K562 (cell line): ENCODE measurements around the gene DTYMK. TPM values are rescaled to one million over a fixed set of nuclear protein-coding genes. Genes with fewer than 3 reads are reported as not detected.
A peak's percentile ranks its signal among the peaks of the same experiment; 100 is the strongest.

ENCODE experiments used
- BCL6 ChIP-seq: fragments of 250-450 bp; sonication (Bioruptor Pico); IDR thresholded peaks from 2 replicates; pipeline ENCODE4 v1.4.0; 2020
- CBFA2T3 ChIP-seq: fragments of 450-650 bp; IDR thresholded peaks from 2 replicates; pipeline ENCODE4 v1.6.1; 2017
- EGR1 ChIP-seq: fragments of 450-650 bp; conservative IDR thresholded peaks from 2 replicates; pipeline ENCODE4 v1.6.1; 2017; ENCODE audit warnings: mild to moderate bottlenecking
- KHSRP ChIP-seq: fragments of 450-650 bp; IDR thresholded peaks from 2 replicates; pipeline ENCODE4 v1.6.1; 2017
- MCM3 ChIP-seq: fragments of 450-650 bp; IDR thresholded peaks from 2 replicates; pipeline ENCODE4 v1.6.1; 2016
- MEF2D ChIP-seq: conservative IDR thresholded peaks from 2 replicates; pipeline ENCODE4 v1.6.1; 2016; ENCODE audit warnings: low read depth, missing genetic modification characterization, missing compliant biosample characterization
- NEUROD1 ChIP-seq: fragments of 150-350 bp; IDR thresholded peaks from 2 replicates; pipeline ENCODE4 v1.6.1; 2014; ENCODE audit warnings: borderline replicate concordance, low read length, low read depth; ENCODE audit not compliant: partially characterized antibody
- NONO ChIP-seq, 2 experiments: fragments of 200-400 bp in 1 of 2; fragments of 450-650 bp in 1 of 2; formaldehyde crosslinking in 1 of 2; IDR thresholded peaks; 2 replicates each; pipeline ENCODE4 v1.6.1; 2017; ENCODE audit warnings: low read depth in 2 of 2, mild to moderate bottlenecking in 2 of 2, moderate library complexity in 2 of 2, low read length in 1 of 2
- PPARD ChIP-seq: fragments of 250-450 bp; sonication (Bioruptor Pico); IDR thresholded peaks from 2 replicates; pipeline ENCODE4 v1.8.0; 2022; ENCODE audit warnings: inconsistent platforms, mild to moderate bottlenecking, moderate library complexity
- PYGO2 ChIP-seq: fragments of 450-650 bp; IDR thresholded peaks from 2 replicates; pipeline ENCODE4 v1.6.1; 2016; ENCODE audit warnings: mild to moderate bottlenecking, missing genetic modification characterization, moderate library complexity, missing compliant biosample characterization
- STAT5A ChIP-seq: IDR thresholded peaks from 2 replicates; pipeline ENCODE4 v1.6.1; 2012; ENCODE audit warnings: low read length, inconsistent platforms, borderline replicate concordance
- ZBTB49 ChIP-seq: sonication (generic); formaldehyde crosslinking; IDR thresholded peaks from 2 replicates; pipeline ENCODE4 v1.8.0; 2022; ENCODE audit warnings: missing genetic modification reagents, mild to moderate bottlenecking, borderline replicate concordance
- ZFP1 ChIP-seq: fragments of 450-650 bp; formaldehyde crosslinking; IDR thresholded peaks from 2 replicates; pipeline ENCODE4 v1.4.0; 2020; ENCODE audit warnings: mild to moderate bottlenecking, mixed read lengths
- ZNF57 ChIP-seq: fragments of 450-650 bp; formaldehyde crosslinking; IDR thresholded peaks from 2 replicates; pipeline ENCODE4 v1.4.0; 2020; ENCODE audit warnings: mild to moderate bottlenecking, moderate library complexity
- ZNF639 ChIP-seq, 2 experiments: fragments of 200-800 bp in 1 of 2; sonication (Bioruptor generic) in 1 of 2; sonication (generic) in 1 of 2; formaldehyde crosslinking in 1 of 2; IDR thresholded peaks in 1 of 2; conservative IDR thresholded peaks in 1 of 2; 2 replicates each; pipeline versions ENCODE4 v1.5.0 to v1.6.1; 2016 to 2020; ENCODE audit warnings: missing compliant biosample characterization in 1 of 2, missing genetic modification characterization in 1 of 2, missing genetic modification reagents in 1 of 2
- polyA plus RNA-seq, 8 experiments: library from polyadenylated mRNA; depleted of rRNA in 4 of 8; stranded (reverse) in 5 of 8; unstranded in 3 of 8; fragments of >200 nt; fragmentation: Nextera tagmentation in 2 of 8; fragmentation: Illumina TruSeq in 1 of 8; extraction: Ambion mirVana in 2 of 8; extraction: Trizol in 1 of 8; gene quantifications; 2 replicates each; pipeline versions ENCODE4 v1.2.1 to v1.2.3, GENCODE V29; 2011 to 2014; ENCODE audit warnings: inconsistent platforms in 1 of 8, missing spikeins in 1 of 8
- total RNA-seq, 7 experiments: library from RNA; depleted of rRNA in 6 of 7; stranded (reverse); fragments of >200 nt in 6 of 7; fragmentation: Illumina TruSeq in 2 of 7; extraction: Trizol in 2 of 7; gene quantifications; 2 replicates each; pipeline versions ENCODE4 v1.2.1 to v1.2.3, GENCODE V29; 2011 to 2021; ENCODE audit warnings: low replicate concordance in 1 of 7
- TF ChIP-seq, protein P1 (sequence below), 2 experiments: IDR thresholded peaks; 2 replicates each; pipeline ENCODE4 v1.6.1; 2012; ENCODE audit warnings: improper control_type of control experiment in 2 of 2, low read depth in 2 of 2, low read length in 2 of 2, borderline replicate concordance in 1 of 2
- TF ChIP-seq, protein P2 (sequence below): fragments of 450-650 bp; conservative IDR thresholded peaks from 2 replicates; pipeline ENCODE4 v1.6.1; 2016; ENCODE audit warnings: missing genetic modification characterization, low read depth, mild to moderate bottlenecking, control low read depth, missing compliant biosample characterization
- TF ChIP-seq, protein P3 (sequence below): sonication (generic); formaldehyde crosslinking; IDR thresholded peaks from 2 replicates; pipeline ENCODE4 v1.8.0; 2022; ENCODE audit warnings: missing genetic modification reagents, mild to moderate bottlenecking, moderate library complexity, borderline replicate concordance

DTYMK gene
- total and polyA plus RNA-seq, 9 of the 15 experiments (the other 6 are each of a cell fraction or from before 2014, with no cell fraction given): 8.2 to 85.0 (median 47.9) TPM

- TF ChIP-seq ZNF639 (CRISPR knock-in tag; conservative IDR thresholded peaks at IDR 0.05 in 1 of 2, IDR thresholded peaks at IDR 0.05 in 1 of 2): no peak
- no peak for TF ChIP-seq PPARD (CRISPR knock-in tag)
- TF ChIP-seq BCL6 (CRISPR knock-in tag): no peak
- TF ChIP-seq ZNF57: no peak
- TF ChIP-seq, protein P1, sequence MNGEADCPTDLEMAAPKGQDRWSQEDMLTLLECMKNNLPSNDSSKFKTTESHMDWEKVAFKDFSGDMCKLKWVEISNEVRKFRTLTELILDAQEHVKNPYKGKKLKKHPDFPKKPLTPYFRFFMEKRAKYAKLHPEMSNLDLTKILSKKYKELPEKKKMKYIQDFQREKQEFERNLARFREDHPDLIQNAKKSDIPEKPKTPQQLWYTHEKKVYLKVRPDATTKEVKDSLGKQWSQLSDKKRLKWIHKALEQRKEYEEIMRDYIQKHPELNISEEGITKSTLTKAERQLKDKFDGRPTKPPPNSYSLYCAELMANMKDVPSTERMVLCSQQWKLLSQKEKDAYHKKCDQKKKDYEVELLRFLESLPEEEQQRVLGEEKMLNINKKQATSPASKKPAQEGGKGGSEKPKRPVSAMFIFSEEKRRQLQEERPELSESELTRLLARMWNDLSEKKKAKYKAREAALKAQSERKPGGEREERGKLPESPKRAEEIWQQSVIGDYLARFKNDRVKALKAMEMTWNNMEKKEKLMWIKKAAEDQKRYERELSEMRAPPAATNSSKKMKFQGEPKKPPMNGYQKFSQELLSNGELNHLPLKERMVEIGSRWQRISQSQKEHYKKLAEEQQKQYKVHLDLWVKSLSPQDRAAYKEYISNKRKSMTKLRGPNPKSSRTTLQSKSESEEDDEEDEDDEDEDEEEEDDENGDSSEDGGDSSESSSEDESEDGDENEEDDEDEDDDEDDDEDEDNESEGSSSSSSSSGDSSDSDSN (IDR thresholded peaks at IDR 0.05; ENCODE audit: borderline replicate concordance in 1 of 2, low read depth in 2 of 2, low read length in 2 of 2): peak; percentile 50 to 58; a peak in 2 of 4 replicates
- TF ChIP-seq NONO (IDR thresholded peaks at IDR 0.05; ENCODE audit: low read depth in 2 of 2, low read length in 1 of 2): no peak
- no peak for TF ChIP-seq MCM3
- TF ChIP-seq, protein P2, sequence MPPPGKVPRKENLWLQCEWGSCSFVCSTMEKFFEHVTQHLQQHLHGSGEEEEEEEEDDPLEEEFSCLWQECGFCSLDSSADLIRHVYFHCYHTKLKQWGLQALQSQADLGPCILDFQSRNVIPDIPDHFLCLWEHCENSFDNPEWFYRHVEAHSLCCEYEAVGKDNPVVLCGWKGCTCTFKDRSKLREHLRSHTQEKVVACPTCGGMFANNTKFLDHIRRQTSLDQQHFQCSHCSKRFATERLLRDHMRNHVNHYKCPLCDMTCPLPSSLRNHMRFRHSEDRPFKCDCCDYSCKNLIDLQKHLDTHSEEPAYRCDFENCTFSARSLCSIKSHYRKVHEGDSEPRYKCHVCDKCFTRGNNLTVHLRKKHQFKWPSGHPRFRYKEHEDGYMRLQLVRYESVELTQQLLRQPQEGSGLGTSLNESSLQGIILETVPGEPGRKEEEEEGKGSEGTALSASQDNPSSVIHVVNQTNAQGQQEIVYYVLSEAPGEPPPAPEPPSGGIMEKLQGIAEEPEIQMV: no peak
- no peak for TF ChIP-seq EGR1
- no peak for TF ChIP-seq NEUROD1
- no peak for TF ChIP-seq PYGO2 (tag)
- TF ChIP-seq MEF2D (tag): no peak
- no peak for TF ChIP-seq ZFP1 (CRISPR knock-in tag)
- TF ChIP-seq, protein P3, sequence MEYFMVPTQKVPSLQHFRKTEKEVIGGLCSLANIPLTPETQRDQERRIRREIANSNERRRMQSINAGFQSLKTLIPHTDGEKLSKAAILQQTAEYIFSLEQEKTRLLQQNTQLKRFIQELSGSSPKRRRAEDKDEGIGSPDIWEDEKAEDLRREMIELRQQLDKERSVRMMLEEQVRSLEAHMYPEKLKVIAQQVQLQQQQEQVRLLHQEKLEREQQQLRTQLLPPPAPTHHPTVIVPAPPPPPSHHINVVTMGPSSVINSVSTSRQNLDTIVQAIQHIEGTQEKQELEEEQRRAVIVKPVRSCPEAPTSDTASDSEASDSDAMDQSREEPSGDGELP (CRISPR knock-in tag): peak; percentile 23; the same call in 1 of the 2 replicates
- no peak for TF ChIP-seq KHSRP
- TF ChIP-seq ZBTB49 (CRISPR knock-in tag): no peak
- no peak for TF ChIP-seq STAT5A
- no peak for TF ChIP-seq CBFA2T3
Observed at GRCh38 chr2:241636182-241637017, 50.2 kb downstream of the DTYMK start (continued).
